ENCODE measurements around the gene C11orf91.
"Not testable (repeated sequence)": the region's sequence is repeated elsewhere in the genome, so short reads cannot be mapped to it uniquely, and the experiment has no call there.

C11orf91 gene

GRCh38 chr11:33669598-33670249, 30.9 kb downstream of the C11orf91 start:
- DNase-seq (ENCODE audit: low spot score) = no peak

GRCh38 chr11:33668951-33669596, 31.6 kb downstream of the C11orf91 start:
- DNase-seq (ENCODE audit: low spot score) = no peak

- DNase-seq (ENCODE audit: low spot score) = no peak
These were observed 32.2 kb downstream of the C11orf91 start for GRCh38 chr11:33668468-33668825.

- no peak for DNase-seq (ENCODE audit: low spot score)
These were observed 32.7 kb downstream of the C11orf91 start for GRCh38 chr11:33667819-33668467.

- no peak for DNase-seq (ENCODE audit: low spot score)
These were observed 35.1 kb downstream of the C11orf91 start for GRCh38 chr11:33665350-33666106.

- no peak for DNase-seq (ENCODE audit: low spot score)
These were observed 35.8 kb downstream of the C11orf91 start for GRCh38 chr11:33664827-33665226.

GRCh38 chr11:33664166-33664565, 36.5 kb downstream of the C11orf91 start:
- no peak for DNase-seq (ENCODE audit: low spot score)

GRCh38 chr11:33663121-33663520, 37.5 kb downstream of the C11orf91 start:
- DNase-seq (ENCODE audit: low spot score) = no peak

- DNase-seq (ENCODE audit: low spot score) = not testable (repeated sequence)
These were observed 39.1 kb downstream of the C11orf91 start for GRCh38 chr11:33661526-33661925.

- no peak for DNase-seq (ENCODE audit: low spot score)
These were observed 39.7 kb downstream of the C11orf91 start for GRCh38 chr11:33660962-33661361.

GRCh38 chr11:33659370-33660139, 41.1 kb downstream of the C11orf91 start:
- DNase-seq (ENCODE audit: low spot score) = no peak

- no peak for DNase-seq (ENCODE audit: low spot score)
These were observed 42.3 kb downstream of the C11orf91 start for GRCh38 chr11:33658195-33658900.

- no peak for DNase-seq (ENCODE audit: low spot score)
These were observed 42.9 kb downstream of the C11orf91 start for GRCh38 chr11:33657757-33658156.

- DNase-seq (ENCODE audit: low spot score) = no peak
These were observed 43.9 kb downstream of the C11orf91 start for GRCh38 chr11:33656768-33657167.

- no peak for DNase-seq (ENCODE audit: low spot score)
These were observed 44.6 kb downstream of the C11orf91 start for GRCh38 chr11:33655842-33656600.

- DNase-seq (ENCODE audit: low spot score) = no peak
These were observed 46.0 kb downstream of the C11orf91 start for GRCh38 chr11:33654594-33654993.

- no peak for DNase-seq (ENCODE audit: low spot score)
These were observed 47.7 kb downstream of the C11orf91 start for GRCh38 chr11:33652930-33653329.

- DNase-seq (ENCODE audit: low spot score) = no peak
These were observed 48.2 kb downstream of the C11orf91 start for GRCh38 chr11:33652431-33652830.

- DNase-seq (ENCODE audit: low spot score) = no peak
These were observed 48.6 kb downstream of the C11orf91 start for GRCh38 chr11:33651990-33652389.

GRCh38 chr11:33651555-33651954, 49.1 kb downstream of the C11orf91 start:
- DNase-seq (ENCODE audit: low spot score) = no peak

GRCh38 chr11:33649944-33650343, 50.7 kb downstream of the C11orf91 start:
- DNase-seq (ENCODE audit: low spot score) = no peak

All from hematopoietic multipotent progenitor cell treated with erythropoietin and hydrocortisone succinate and interleukin-3 and kit ligand, for 17 days (in vitro differentiated cells).